HEK293 (cell line): ENCODE results near the gene GORAB.

ENCODE experiments used
- CTCF ChIA-PET: fragments of 350-600 bp; formaldehyde crosslinking; extraction: SDS; loops from one replicate; lab custom pipeline; 2021; ENCODE audit warnings: antibody characterized with exemption; lab: Yijun Ruan, JAX
- POLR2A ChIA-PET: fragments of 300-600 bp; formaldehyde crosslinking; extraction: SDS; loops from one replicate; lab custom pipeline; 2020; ENCODE audit warnings: antibody characterized with exemption, inconsistent platforms; lab: Yijun Ruan, JAX
- H3K27ac ChIP-seq: fragments of 200-500 bp; sonication (Bioruptor generic); 2 replicates; pipeline ENCODE4 v1.5.1; 2014; ENCODE audit warnings: low read depth, low read length, control low read depth, inconsistent platforms; ENCODE audit errors: extremely low read depth
- H3K36me3 ChIP-seq, 2 experiments: fragments of 200-500 bp in 1 of 2; sonication (Bioruptor generic) in 1 of 2; 1 replicate in 1 of 2; 2 replicates in 1 of 2; pipeline ENCODE4 v1.5.1; 2014 to 2017; ENCODE audit warnings: inconsistent platforms in 2 of 2, low read length in 2 of 2; ENCODE audit not compliant: control insufficient read depth in 2 of 2, insufficient read depth in 1 of 2
- H3K4me1 ChIP-seq: fragments of 200-500 bp; sonication (Bioruptor generic); 2 replicates; pipeline ENCODE4 v1.5.1; 2014; ENCODE audit warnings: mild to moderate bottlenecking, low read length, inconsistent platforms; ENCODE audit not compliant: control insufficient read depth, insufficient read depth
- H3K4me3 ChIP-seq: 2 replicates; pipeline ENCODE4 v1.5.1; 2011; ENCODE audit warnings: low read depth, mild to moderate bottlenecking, control low read depth, low read length, moderate library complexity
- H3K9me3 ChIP-seq: fragments of 200-500 bp; sonication (Bioruptor generic); 2 replicates; pipeline ENCODE4 v1.5.1; 2014; ENCODE audit warnings: low read depth, low read length, inconsistent platforms; ENCODE audit not compliant: control insufficient read depth, insufficient read depth
- AEBP2 ChIP-seq: fragments of 450-650 bp; formaldehyde crosslinking; IDR thresholded peaks from 2 replicates; pipeline ENCODE4 v1.5.1; 2016; ENCODE audit warnings: missing biosample characterization, missing genetic modification characterization, borderline replicate concordance
- BCL11A ChIP-seq: fragments of 450-650 bp; formaldehyde crosslinking; IDR thresholded peaks from 2 replicates; pipeline ENCODE4 v1.5.1; 2016; ENCODE audit warnings: low read depth, missing biosample characterization, missing genetic modification characterization
- KLF1 ChIP-seq: fragments of 450-650 bp; formaldehyde crosslinking; IDR thresholded peaks from 2 replicates; pipeline ENCODE4 v1.5.1; 2016; ENCODE audit warnings: missing biosample characterization, missing genetic modification characterization
- KLF9 ChIP-seq: fragments of 450-650 bp; formaldehyde crosslinking; IDR thresholded peaks from 2 replicates; pipeline ENCODE4 v1.5.1; 2016; ENCODE audit warnings: missing biosample characterization, missing genetic modification characterization, low read depth
- MEIS1 ChIP-seq: sonication (generic); formaldehyde crosslinking; IDR thresholded peaks from 2 replicates; pipeline ENCODE4 v1.8.1; 2022; ENCODE audit warnings: missing genetic modification reagents, mild to moderate bottlenecking, borderline replicate concordance
- PRDM4 ChIP-seq: fragments of 450-650 bp; formaldehyde crosslinking; IDR thresholded peaks from 2 replicates; pipeline ENCODE4 v1.5.1; 2017; ENCODE audit warnings: missing biosample characterization, missing genetic modification characterization
- ZBTB7A ChIP-seq: fragments of 450-650 bp; formaldehyde crosslinking; IDR thresholded peaks from 2 replicates; pipeline ENCODE4 v1.5.1; 2016; ENCODE audit warnings: low read depth, missing biosample characterization, missing genetic modification characterization
- ZFP69B ChIP-seq: fragments of 450-650 bp; formaldehyde crosslinking; IDR thresholded peaks from 2 replicates; pipeline ENCODE4 v1.5.1; 2016; ENCODE audit warnings: missing biosample characterization, missing genetic modification characterization
- ZNF138 ChIP-seq: fragments of 450-650 bp; formaldehyde crosslinking; IDR thresholded peaks from 2 replicates; pipeline ENCODE4 v1.5.1; 2016; ENCODE audit warnings: missing biosample characterization, missing genetic modification characterization, borderline replicate concordance
- ZNF146 ChIP-seq: fragments of 450-650 bp; formaldehyde crosslinking; IDR thresholded peaks from 2 replicates; pipeline ENCODE4 v1.5.1; 2016; ENCODE audit warnings: missing biosample characterization, missing genetic modification characterization
- ZNF155 ChIP-seq: fragments of 450-650 bp; formaldehyde crosslinking; IDR thresholded peaks from 2 replicates; pipeline ENCODE4 v1.5.1; 2016; ENCODE audit warnings: missing biosample characterization, missing genetic modification characterization
- ZNF274 ChIP-seq, 2 experiments: fragments of 200-500 bp in 1 of 2; fragments of 450-650 bp in 1 of 2; sonication (Bioruptor generic) in 1 of 2; formaldehyde crosslinking in 1 of 2; IDR thresholded peaks; 2 replicates each; pipeline versions ENCODE4 v1.5.1 to v1.6.1; 2014 to 2016; ENCODE audit warnings: borderline replicate concordance in 1 of 2, inconsistent platforms in 1 of 2, low read length in 1 of 2, missing biosample characterization in 1 of 2, missing genetic modification characterization in 1 of 2
- ZNF311 ChIP-seq: fragments of 450-650 bp; formaldehyde crosslinking; IDR thresholded peaks from 2 replicates; pipeline ENCODE4 v1.5.1; 2017; ENCODE audit warnings: missing biosample characterization, missing genetic modification characterization, borderline replicate concordance
- ZNF362 ChIP-seq: fragments of 450-650 bp; formaldehyde crosslinking; IDR thresholded peaks from 2 replicates; pipeline ENCODE4 v1.5.1; 2016; ENCODE audit warnings: missing biosample characterization, missing genetic modification characterization
- ZNF394 ChIP-seq: fragments of 450-650 bp; formaldehyde crosslinking; IDR thresholded peaks from 2 replicates; pipeline ENCODE4 v1.5.1; 2016; ENCODE audit warnings: missing biosample characterization, missing genetic modification characterization, mild to moderate bottlenecking, moderate library complexity, borderline replicate concordance
- ZNF549 ChIP-seq: fragments of 450-650 bp; IDR thresholded peaks from 2 replicates; pipeline ENCODE4 v1.5.1; 2018; ENCODE audit warnings: missing biosample characterization, missing genetic modification characterization, mild to moderate bottlenecking, inconsistent platforms, moderate library complexity
- ZNF571 ChIP-seq: fragments of 450-650 bp; formaldehyde crosslinking; IDR thresholded peaks from 2 replicates; pipeline ENCODE4 v1.5.0; 2017; ENCODE audit warnings: missing biosample characterization, missing genetic modification characterization
- ZNF792 ChIP-seq: fragments of 450-650 bp; formaldehyde crosslinking; IDR thresholded peaks from 2 replicates; pipeline ENCODE4 v1.5.1; 2016; ENCODE audit warnings: missing biosample characterization, missing genetic modification characterization
- TF ChIP-seq, protein P1 (sequence below): fragments of 450-650 bp; formaldehyde crosslinking; IDR thresholded peaks from 2 replicates; pipeline ENCODE4 v1.5.1; 2017; ENCODE audit warnings: missing biosample characterization, missing genetic modification characterization
- TF ChIP-seq, protein P2 (sequence below): fragments of 450-650 bp; formaldehyde crosslinking; IDR thresholded peaks from 2 replicates; pipeline ENCODE4 v1.5.1; 2016; ENCODE audit warnings: missing biosample characterization, missing genetic modification characterization
- TF ChIP-seq, protein P3 (sequence below): fragments of 450-650 bp; formaldehyde crosslinking; IDR thresholded peaks from 2 replicates; pipeline ENCODE4 v1.5.1; 2016; ENCODE audit warnings: missing biosample characterization, missing genetic modification characterization
- TF ChIP-seq, protein P4 (sequence below): fragments of 450-650 bp; formaldehyde crosslinking; IDR thresholded peaks from 2 replicates; pipeline ENCODE4 v1.5.1; 2016; ENCODE audit warnings: missing biosample characterization, missing genetic modification characterization

GORAB gene

DNA sequence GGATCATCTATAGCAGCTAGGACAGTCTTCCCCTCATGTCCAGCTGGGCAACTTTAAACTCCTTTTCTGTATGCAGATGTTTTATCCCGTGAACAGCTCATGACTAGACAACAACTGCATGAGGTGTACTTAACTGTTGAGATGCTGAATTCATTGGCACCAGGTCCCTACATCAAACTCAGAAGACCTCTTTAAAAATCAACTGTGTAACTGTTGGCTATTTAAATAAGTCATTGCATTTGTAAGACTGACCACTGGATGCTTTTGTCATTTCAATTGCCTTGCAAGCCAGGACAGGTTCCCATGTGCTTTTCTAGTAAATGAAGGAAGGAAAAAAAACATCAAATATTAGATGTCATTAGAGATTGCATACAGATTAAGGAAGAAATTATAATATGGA, 28.3 kb upstream of the GORAB start (continued):
- TF ChIP-seq ZNF138 (tag by site-specific recombination) (no peak), ZNF571 (tag by site-specific recombination) (no peak), KLF9 (tag by site-specific recombination) (no peak)

DNA sequence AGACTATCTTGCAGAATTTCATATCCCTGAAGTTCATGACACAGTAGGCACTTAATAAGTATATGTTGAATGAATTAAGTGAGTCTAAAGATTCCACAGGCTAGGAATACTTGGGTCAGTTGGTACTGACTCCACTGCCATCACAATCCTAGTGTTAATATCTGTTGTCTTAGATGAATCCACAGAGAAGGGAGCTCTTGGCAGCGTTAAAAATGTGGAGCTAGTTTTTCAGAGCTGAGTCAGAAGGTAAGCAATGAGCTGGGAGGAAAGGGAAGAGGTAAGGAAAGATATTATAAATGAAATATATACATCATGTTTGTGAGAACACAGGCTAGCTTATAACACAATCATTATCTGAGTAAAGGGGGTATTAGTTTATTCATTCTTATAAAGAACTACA, 21.8 kb upstream of the GORAB start:
- H3K4me3 ChIP-seq = no peak overlapping the region
- CTCF ChIA-PET = no interaction called here
- no peaks in the 10 kb centered on the region for H3K36me3 ChIP-seq
- POLR2A ChIA-PET = interaction anchor here (0.5 kb wide), 1 partner anchor 21 kb away, joined by 4 read pairs; no protein-coding TSS in a partner anchor
- no peaks in the 10 kb centered on the region for H3K4me1 ChIP-seq
- H3K9me3 ChIP-seq = no peaks in the 10 kb centered on the region
- no peak overlapping the region for H3K27ac ChIP-seq
- TF ChIP-seq ZNF146 (tag by site-specific recombination) (no peak), KLF1 (tag by site-specific recombination) (no peak), PRDM4 (tag by site-specific recombination) (no peak), ZNF362 (tag by site-specific recombination) (no peak), ZNF394 (tag by site-specific recombination) (no peak), ZNF549 (tag by site-specific recombination) (no peak), MEIS1 (no peak), ZNF155 (tag by site-specific recombination) (no peak), ZNF792 (tag by site-specific recombination) (no peak), ZNF274 (IDR thresholded peaks at IDR 0.05; ENCODE audit: low read length) (no peak), ZNF274 (tag by site-specific recombination; IDR thresholded peaks at IDR 0.05; ENCODE audit: borderline replicate concordance) (no peak), ZBTB7A (no peak), ZNF311 (no peak), BCL11A (tag by site-specific recombination) (no peak), AEBP2 (tag by site-specific recombination) (no peak), ZFP69B (tag by site-specific recombination) (no peak)
- TF ChIP-seq, protein P1, sequence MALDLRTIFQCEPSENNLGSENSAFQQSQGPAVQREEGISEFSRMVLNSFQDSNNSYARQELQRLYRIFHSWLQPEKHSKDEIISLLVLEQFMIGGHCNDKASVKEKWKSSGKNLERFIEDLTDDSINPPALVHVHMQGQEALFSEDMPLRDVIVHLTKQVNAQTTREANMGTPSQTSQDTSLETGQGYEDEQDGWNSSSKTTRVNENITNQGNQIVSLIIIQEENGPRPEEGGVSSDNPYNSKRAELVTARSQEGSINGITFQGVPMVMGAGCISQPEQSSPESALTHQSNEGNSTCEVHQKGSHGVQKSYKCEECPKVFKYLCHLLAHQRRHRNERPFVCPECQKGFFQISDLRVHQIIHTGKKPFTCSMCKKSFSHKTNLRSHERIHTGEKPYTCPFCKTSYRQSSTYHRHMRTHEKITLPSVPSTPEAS (tag by site-specific recombination) = no peak
- TF ChIP-seq, protein P2, sequence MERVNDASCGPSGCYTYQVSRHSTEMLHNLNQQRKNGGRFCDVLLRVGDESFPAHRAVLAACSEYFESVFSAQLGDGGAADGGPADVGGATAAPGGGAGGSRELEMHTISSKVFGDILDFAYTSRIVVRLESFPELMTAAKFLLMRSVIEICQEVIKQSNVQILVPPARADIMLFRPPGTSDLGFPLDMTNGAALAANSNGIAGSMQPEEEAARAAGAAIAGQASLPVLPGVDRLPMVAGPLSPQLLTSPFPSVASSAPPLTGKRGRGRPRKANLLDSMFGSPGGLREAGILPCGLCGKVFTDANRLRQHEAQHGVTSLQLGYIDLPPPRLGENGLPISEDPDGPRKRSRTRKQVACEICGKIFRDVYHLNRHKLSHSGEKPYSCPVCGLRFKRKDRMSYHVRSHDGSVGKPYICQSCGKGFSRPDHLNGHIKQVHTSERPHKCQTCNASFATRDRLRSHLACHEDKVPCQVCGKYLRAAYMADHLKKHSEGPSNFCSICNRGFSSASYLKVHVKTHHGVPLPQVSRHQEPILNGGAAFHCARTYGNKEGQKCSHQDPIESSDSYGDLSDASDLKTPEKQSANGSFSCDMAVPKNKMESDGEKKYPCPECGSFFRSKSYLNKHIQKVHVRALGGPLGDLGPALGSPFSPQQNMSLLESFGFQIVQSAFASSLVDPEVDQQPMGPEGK (tag by site-specific recombination) = no peak
- TF ChIP-seq, protein P3, sequence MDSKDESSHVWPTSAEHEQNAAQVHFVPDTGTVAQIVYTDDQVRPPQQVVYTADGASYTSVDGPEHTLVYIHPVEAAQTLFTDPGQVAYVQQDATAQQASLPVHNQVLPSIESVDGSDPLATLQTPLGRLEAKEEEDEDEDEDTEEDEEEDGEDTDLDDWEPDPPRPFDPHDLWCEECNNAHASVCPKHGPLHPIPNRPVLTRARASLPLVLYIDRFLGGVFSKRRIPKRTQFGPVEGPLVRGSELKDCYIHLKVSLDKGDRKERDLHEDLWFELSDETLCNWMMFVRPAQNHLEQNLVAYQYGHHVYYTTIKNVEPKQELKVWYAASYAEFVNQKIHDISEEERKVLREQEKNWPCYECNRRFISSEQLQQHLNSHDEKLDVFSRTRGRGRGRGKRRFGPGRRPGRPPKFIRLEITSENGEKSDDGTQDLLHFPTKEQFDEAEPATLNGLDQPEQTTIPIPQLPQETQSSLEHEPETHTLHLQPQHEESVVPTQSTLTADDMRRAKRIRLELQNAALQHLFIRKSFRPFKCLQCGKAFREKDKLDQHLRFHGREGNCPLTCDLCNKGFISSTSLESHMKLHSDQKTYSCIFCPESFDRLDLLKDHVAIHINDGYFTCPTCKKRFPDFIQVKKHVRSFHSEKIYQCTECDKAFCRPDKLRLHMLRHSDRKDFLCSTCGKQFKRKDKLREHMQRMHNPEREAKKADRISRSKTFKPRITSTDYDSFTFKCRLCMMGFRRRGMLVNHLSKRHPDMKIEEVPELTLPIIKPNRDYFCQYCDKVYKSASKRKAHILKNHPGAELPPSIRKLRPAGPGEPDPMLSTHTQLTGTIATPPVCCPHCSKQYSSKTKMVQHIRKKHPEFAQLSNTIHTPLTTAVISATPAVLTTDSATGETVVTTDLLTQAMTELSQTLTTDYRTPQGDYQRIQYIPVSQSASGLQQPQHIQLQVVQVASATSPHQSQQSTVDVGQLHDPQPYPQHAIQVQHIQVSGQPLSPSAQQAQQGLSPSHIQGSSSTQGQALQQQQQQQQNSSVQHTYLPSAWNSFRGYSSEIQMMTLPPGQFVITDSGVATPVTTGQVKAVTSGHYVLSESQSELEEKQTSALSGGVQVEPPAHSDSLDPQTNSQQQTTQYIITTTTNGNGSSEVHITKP (tag by site-specific recombination) = no peak
- TF ChIP-seq, protein P4, sequence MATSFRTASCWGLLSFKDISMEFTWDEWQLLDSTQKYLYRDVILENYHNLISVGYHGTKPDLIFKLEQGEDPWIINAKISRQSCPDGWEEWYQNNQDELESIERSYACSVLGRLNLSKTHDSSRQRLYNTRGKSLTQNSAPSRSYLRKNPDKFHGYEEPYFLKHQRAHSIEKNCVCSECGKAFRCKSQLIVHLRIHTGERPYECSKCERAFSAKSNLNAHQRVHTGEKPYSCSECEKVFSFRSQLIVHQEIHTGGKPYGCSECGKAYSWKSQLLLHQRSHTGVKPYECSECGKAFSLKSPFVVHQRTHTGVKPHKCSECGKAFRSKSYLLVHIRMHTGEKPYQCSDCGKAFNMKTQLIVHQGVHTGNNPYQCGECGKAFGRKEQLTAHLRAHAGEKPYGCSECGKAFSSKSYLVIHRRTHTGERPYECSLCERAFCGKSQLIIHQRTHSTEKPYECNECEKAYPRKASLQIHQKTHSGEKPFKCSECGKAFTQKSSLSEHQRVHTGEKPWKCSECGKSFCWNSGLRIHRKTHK = no peak
